KOPT-K1 (cell line): Measurements from ENCODE around the gene PAXX.

Experiments used
- H3K27ac ChIP-seq: fragments of 200-600 bp; sonication (generic); 2 replicates; pipeline ENCODE4 v1.5.1; 2016; ENCODE audit warnings: antibody characterized with exemption, mild to moderate bottlenecking, low read depth, low read length; ENCODE audit not compliant: poor library complexity, severe bottlenecking
- H3K36me3 ChIP-seq: fragments of 200-600 bp; sonication (generic); 2 replicates; pipeline ENCODE4 v1.5.1; 2017; ENCODE audit warnings: antibody characterized with exemption, mild to moderate bottlenecking, low read length, moderate library complexity; ENCODE audit not compliant: insufficient read depth
- H3K9me3 ChIP-seq: fragments of 200-600 bp; sonication (generic); 2 replicates; pipeline ENCODE4 v1.5.1; 2017; ENCODE audit warnings: antibody characterized with exemption, low read length, mild to moderate bottlenecking; ENCODE audit not compliant: insufficient read depth, poor library complexity, severe bottlenecking

PAXX gene

GRCh38 chr9:137042751-137043727 is 50.8 kb downstream of the PAXX start:
- H3K9me3 ChIP-seq = no peaks in the 10 kb centered on the region
- no peaks in the 10 kb centered on the region for H3K36me3 ChIP-seq
- H3K27ac ChIP-seq = no peak overlapping the region
